BLaER1 treated with 17β-estradiol and CSF1 and Interleukin-3, amounts not matched to agents 10 nM and 100 nM (cell line): ENCODE results near the gene SAMD8.
"Not testable (repeated sequence)": the region's sequence is repeated elsewhere in the genome, so short reads cannot be mapped to it uniquely, and the experiment has no call there.

ENCODE experiments used
- H3K27ac ChIP-seq, 11 experiments: shearing (Covaris generic); formaldehyde crosslinking; 2 replicates each; pipeline ENCODE4 v1.8.1; 2022
- H3K27me3 ChIP-seq, 11 experiments: shearing (Covaris generic); formaldehyde crosslinking; 2 replicates each; pipeline ENCODE4 v1.8.1; 2022
- H3K36me3 ChIP-seq, 11 experiments: shearing (Covaris generic); formaldehyde crosslinking; 2 replicates each; pipeline ENCODE4 v1.8.1; 2022
- H3K4me1 ChIP-seq, 10 experiments: shearing (Covaris generic); formaldehyde crosslinking; 2 replicates each; pipeline ENCODE4 v1.8.1; 2022
- H3K4me2 ChIP-seq, 11 experiments: shearing (Covaris generic); formaldehyde crosslinking; 2 replicates each; pipeline ENCODE4 v1.8.1; 2022
- H3K4me3 ChIP-seq, 10 experiments: shearing (Covaris generic); formaldehyde crosslinking; 2 replicates each; pipeline ENCODE4 v1.8.1; 2022
- H3K9ac ChIP-seq, 11 experiments: shearing (Covaris generic); formaldehyde crosslinking; 2 replicates each; pipeline ENCODE4 v1.8.1; 2022
- H3K9me3 ChIP-seq, 11 experiments: shearing (Covaris generic); formaldehyde crosslinking; replicated peaks in 1 of 11; 2 replicates each; pipeline ENCODE4 v1.8.1; 2022
- H4K20me1 ChIP-seq, 11 experiments: shearing (Covaris generic); formaldehyde crosslinking; 2 replicates each; pipeline ENCODE4 v1.8.1; 2022
- Cebpa-rat ChIP-seq, 11 experiments: shearing (Covaris generic); IDR thresholded peaks; 2 replicates each; pipeline ENCODE4 v1.8.1; 2022

The SAMD8 gene

DNA sequence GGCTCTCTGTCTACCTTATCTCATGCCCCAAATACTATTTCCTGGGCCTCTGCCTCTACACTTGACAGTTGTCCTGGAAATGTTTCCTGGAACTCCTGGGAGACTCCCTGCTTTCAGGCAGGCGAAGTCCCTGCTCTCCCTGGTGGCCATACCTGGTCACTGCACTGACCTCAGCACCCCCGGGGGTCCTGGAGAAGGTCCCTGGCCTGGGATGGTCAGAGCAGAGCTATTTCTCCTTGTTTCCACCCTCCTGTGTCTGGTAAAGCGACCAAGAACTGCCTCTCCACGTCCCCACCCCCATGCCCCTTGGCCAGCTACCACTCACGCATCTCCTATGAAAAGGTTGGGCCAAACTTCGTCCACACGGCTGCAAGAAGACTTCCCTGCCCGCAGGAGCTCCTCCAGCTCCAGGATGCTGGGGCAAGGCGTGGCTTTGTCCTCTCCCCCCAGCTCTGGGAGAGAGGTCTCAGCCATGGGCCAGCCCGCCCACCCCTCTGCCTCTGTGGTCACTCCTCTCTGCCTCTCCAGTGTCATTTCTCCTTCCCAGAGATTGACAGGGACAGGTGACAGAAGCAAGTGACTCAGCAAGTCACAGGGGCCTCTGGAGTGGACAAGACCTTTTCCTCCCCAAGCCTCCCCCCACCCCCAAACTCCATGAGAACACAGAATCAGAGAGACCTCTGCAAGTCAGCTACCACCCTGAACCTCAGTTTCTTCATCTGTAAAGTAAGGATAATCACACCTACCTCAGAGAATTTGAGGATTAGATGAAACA, 2.6 kb upstream of the SAMD8 start:
- no peak for TF ChIP-seq Cebpa-rat (IDR thresholded peaks at IDR 0.05)
- Histone ChIP-seq H3K9me3 (no peaks in the 10 kb centered on the region), H3K9ac (no peak overlapping the region)

DNA sequence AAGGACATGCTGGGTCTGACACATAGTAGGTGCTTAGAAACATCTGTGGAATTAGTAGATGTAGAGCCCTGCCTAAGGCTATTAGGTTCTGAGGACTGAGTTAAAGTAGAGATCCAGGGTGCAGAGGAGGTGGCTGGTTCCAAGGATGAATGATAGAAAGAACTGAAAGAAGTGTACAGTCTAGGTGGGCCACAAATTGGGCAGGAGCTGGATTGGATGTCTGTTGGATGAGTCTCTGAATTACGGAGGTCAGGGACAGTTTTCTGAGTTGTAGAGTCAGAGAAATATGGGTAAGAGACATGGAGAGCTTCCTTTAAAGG, 2.0 kb upstream of the SAMD8 start:
- Histone ChIP-seq H4K20me1 (peaks cover 0 to 20% (median 17%) of the 10 kb centered on the region in 11 experiments; a peak in 16 of 22 replicates), H3K27me3 (no peaks in the 10 kb centered on the region), H3K27ac (peak overlapping the region in 2 of 11 experiments; percentile 94 to 95; a peak in 2 of 22 replicates), H3K4me3 (no peak overlapping the region), H3K4me2 (peak overlapping the region in 1 of 11 experiments; percentile 73; a peak in 2 of 22 replicates), H3K9ac (no peak overlapping the region), H3K36me3 (no peaks in the 10 kb centered on the region), H3K4me1 (peaks cover 31 to 61% (median 36%) of the 10 kb centered on the region in 10 experiments), H3K9me3 (no peaks in the 10 kb centered on the region)
- TF ChIP-seq Cebpa-rat (IDR thresholded peaks at IDR 0.05), result no peak

More for the DNA sequence above, 2.6 kb upstream of the SAMD8 start:
- H3K36me3 ChIP-seq, result no peaks in the 10 kb centered on the region
- H3K4me1 ChIP-seq, result peaks cover 25 to 61% (median 33%) of the 10 kb centered on the region in 10 experiments
- no peaks in the 10 kb centered on the region for H3K27me3 ChIP-seq
- no peak overlapping the region for H3K4me3 ChIP-seq
- peak overlapping the region in 1 of 11 experiments; percentile 30; a peak in 3 of 22 replicates for H3K4me2 ChIP-seq
- peaks cover 0 to 14% (median 12%) of the 10 kb centered on the region in 11 experiments; a peak in 15 of 22 replicates for H4K20me1 ChIP-seq
- 0 out of 22 replicates have a peak overlapping the region, but pooled peaks of 2 of the 11 experiments have one; percentile 21 to 34 for H3K27ac ChIP-seq

DNA sequence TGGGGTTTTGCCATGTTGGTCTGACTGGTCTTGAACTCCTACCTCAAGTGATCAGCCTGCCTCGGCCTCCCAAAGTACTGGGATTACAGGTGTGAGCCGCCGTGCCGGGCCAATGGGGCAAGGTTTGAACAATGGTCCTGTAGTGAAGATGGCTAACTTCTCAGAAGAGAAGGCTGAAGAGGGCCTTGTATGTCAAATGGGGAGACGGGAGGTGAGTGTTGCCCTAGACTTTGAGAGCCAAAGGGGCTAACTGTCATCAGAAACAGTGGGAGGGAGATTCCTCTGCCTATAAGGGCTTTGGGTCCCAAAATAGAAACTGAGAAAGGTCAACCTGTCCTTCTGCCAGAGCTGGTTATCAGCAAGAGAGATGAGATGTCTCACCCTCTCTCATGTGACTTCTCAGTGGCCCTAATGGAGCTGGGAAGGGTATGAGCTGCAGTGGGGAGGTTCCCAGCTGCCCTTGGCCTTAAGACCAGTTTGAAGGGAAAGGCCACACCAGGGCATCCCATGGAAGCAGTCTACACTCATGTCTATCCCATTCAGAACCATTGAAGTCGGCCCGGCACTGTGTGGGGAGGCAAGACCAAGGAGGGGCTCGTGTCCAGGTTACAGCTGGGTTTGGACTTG, 1.3 kb upstream of the SAMD8 start:
- H3K9me3 ChIP-seq, result no peaks in the 10 kb centered on the region

DNA sequence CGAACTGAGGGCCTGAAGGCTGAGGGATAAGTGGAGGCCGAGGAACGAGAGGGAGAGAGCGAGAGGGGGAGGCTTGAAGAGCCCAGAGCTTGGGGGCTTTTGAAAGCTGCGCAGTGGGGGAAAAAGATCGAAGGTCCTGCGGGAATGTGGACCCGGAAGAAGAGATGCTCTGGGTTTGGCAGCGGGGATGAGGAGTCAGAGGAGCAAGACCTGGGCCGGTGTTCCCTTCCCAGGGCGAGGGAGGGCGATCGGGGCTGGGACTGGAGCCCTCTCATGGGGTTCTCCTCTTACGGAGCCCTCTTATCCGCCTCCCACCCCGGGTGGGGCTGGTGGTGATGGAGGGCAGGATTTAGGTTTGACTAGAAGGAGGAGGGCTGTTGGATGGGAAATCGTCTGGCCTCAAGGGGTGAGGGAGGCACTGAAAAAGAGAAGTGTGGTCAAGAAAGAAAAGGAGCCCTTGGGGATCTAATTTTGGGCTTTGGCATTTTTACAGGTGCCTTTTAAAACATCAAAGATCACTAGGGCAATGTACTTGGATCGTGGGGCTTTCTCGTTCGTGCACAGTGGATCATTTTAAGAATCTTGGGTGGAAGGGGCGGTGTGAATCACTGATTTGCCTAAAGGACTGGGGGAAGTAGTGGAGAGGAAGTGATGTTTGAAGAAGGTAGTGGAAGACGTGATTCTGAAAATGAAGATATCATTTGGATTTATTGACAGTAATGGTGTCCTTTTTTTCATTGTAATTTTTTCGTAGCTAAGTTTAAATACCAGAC, 637 bp downstream of the SAMD8 start:
- no peak for TF ChIP-seq Cebpa-rat (IDR thresholded peaks at IDR 0.05)
- H3K27me3 ChIP-seq, result no peaks in the 10 kb centered on the region
- H3K4me3 ChIP-seq, result peak overlapping the region; percentile 79 to 97 (median 91)
- H3K4me2 ChIP-seq, result peak overlapping the region; percentile 69 to 98 (median 84)
- 0 out of 22 replicates have a peak, but pooled peaks cover 0 to 4% (median 0%) of the 10 kb centered on the region in 11 experiments for H3K36me3 ChIP-seq
- peaks cover 52 to 77% (median 61%) of the 10 kb centered on the region in 10 experiments for H3K4me1 ChIP-seq
- H3K9me3 ChIP-seq, result no peaks in the 10 kb centered on the region
- H3K9ac ChIP-seq, result peak overlapping the region; percentile 90 to 99 (median 94)
- H4K20me1 ChIP-seq, result peaks cover 22 to 47% (median 44%) of the 10 kb centered on the region in 11 experiments; a peak in 21 of 22 replicates
- H3K27ac ChIP-seq, result peak overlapping the region; percentile 90 to 98 (median 94)

More for the DNA sequence above, 1.3 kb upstream of the SAMD8 start:
- peak overlapping the region in 10 of 11 experiments; percentile 90 to 99 (median 94); a peak in 20 of 22 replicates for H3K9ac ChIP-seq
- H3K27ac ChIP-seq, result peak overlapping the region; percentile 90 to 98 (median 94); a peak in 21 of 22 replicates
- H3K4me2 ChIP-seq, result peak overlapping the region; percentile 73 to 93 (median 86)
- no peaks in the 10 kb centered on the region for H3K27me3 ChIP-seq
- peaks cover 5 to 27% (median 24%) of the 10 kb centered on the region in 11 experiments; a peak in 18 of 22 replicates for H4K20me1 ChIP-seq
- no peak for TF ChIP-seq Cebpa-rat (IDR thresholded peaks at IDR 0.05)
- no peaks in the 10 kb centered on the region for H3K36me3 ChIP-seq
- peaks cover 38 to 61% (median 42%) of the 10 kb centered on the region in 10 experiments for H3K4me1 ChIP-seq
- H3K4me3 ChIP-seq, result peak overlapping the region; percentile 79 to 97 (median 91); a peak in 19 of 20 replicates

DNA sequence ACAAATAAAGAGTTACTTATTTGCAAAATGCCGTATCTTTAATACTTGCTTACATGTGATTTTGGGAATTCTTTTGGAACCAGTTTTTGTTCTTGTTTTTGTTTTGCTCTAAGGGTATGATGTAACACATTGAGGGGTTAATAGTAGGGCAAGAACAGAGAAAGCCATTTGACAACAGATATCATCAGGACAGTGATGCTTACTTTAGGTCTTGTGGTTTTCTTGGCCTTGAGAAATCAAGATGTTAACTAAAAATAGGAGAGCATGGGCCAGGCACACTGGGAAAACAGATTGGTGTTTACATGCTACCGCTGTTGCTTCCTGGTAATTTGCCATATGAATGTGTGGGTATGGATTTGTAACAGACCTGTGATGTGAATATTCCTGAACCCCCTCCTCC, 3.7 kb downstream of the SAMD8 start:
- Histone ChIP-seq H3K4me3 (peak overlapping the region in 1 of 10 experiments; percentile 4; a peak in 1 of 20 replicates), H4K20me1 (peaks cover 50 to 77% (median 75%) of the 10 kb centered on the region in 11 experiments; a peak in 21 of 22 replicates), H3K27ac (peak overlapping the region; percentile 35 to 72 (median 59); a peak in 18 of 22 replicates), H3K4me1 (peaks cover 49 to 74% (median 58%) of the 10 kb centered on the region in 10 experiments), H3K36me3 (peaks cover 0 to 8% (median 0%) of the 10 kb centered on the region in 11 experiments; a peak in 5 of 22 replicates), H3K9me3 (no peaks in the 10 kb centered on the region), H3K4me2 (peak overlapping the region; percentile 53 to 98 (median 79)), H3K9ac (peak overlapping the region in 5 of 11 experiments; percentile 4 to 42 (median 16); a peak in 6 of 22 replicates), H3K27me3 (no peaks in the 10 kb centered on the region)
- no peak for TF ChIP-seq Cebpa-rat (IDR thresholded peaks at IDR 0.05)

DNA sequence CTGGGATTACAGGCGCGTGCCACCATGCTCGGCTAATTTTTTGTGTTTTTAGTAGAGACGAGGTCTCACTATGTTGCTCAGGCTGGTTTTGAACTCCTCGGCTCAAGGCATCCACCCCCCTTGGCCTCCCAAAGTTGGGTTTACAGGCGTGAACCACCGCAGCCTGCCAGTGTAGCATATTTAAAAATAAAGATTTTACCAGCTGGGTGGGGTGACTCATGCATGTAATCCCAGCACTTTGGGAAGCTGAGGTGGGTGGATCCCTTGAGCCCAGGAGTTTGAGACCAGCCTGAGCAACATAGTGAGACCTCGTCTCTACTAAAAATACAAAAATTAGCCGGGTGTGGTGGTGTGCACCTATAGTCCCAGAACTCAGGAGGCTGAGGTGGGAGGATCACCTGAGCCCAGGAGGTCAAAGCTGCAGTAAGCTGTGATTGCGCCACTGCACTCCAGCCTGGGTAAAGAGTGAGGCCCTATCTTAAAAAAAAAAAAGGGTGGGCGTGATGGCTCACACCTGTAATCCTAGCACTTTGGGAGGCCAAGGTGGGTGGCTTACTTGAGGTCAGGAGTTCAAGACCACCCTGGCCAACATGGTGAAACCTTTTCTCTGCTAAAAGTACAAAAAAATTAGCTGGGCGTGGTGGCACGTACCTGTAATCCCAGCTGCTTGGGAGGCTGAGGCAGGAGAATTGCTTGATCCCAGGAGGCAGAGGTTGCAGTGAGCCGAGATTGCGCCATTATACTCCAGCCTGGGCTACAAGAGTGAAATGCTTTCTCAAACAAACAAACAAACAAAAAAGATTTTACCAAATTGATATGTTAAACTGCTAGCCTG, 5.7 kb downstream of the SAMD8 start:
- Histone ChIP-seq H3K36me3 (peaks cover 0 to 19% (median 4%) of the 10 kb centered on the region in 11 experiments; a peak in 7 of 22 replicates), H3K4me1 (peaks cover 41 to 78% (median 50%) of the 10 kb centered on the region in 10 experiments), H3K27ac (peak overlapping the region in 1 of 11 experiments; percentile 30; a peak in 1 of 22 replicates), H4K20me1 (peaks cover 64 to 97% (median 95%) of the 10 kb centered on the region in 11 experiments), H3K4me2 (peak overlapping the region in 9 of 11 experiments; percentile 25 to 98 (median 44); a peak in 15 of 22 replicates)
- H3K4me3 ChIP-seq, H3K27me3 ChIP-seq, H3K9me3 ChIP-seq, H3K9ac ChIP-seq: not testable (repeated sequence)

DNA sequence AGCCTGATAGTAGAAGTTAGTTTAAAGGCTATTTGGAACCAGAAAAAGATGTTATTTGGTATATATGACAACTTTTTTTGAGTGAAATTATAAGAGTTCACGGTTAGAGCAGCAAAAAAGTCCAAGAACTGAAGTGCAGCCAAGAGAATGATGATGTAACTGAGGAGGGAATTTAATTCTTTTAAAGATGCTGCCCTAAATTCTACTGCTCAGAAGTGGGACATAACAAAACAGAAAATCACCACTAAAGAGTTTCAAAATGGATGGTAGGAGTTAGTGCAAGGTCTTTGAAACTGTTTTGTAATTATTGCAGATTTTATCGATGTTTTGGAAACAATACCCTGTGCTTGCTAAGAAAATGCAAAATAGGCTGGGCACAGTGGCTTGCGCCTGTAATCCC, 6.5 kb downstream of the SAMD8 start:
- no peak overlapping the region for H3K4me3 ChIP-seq
- H3K27ac ChIP-seq, result no peak overlapping the region
- H3K9me3 ChIP-seq, result no peaks in the 10 kb centered on the region
- H3K9ac ChIP-seq, result no peak overlapping the region; a peak in 1 of 22 replicates
- no peak overlapping the region for H3K4me2 ChIP-seq
- H3K4me1 ChIP-seq, result peaks cover 34 to 74% (median 45%) of the 10 kb centered on the region in 10 experiments
- H3K36me3 ChIP-seq, result peaks cover 0 to 19% (median 4%) of the 10 kb centered on the region in 11 experiments; a peak in 8 of 22 replicates
- no peak for TF ChIP-seq Cebpa-rat (IDR thresholded peaks at IDR 0.05)
- H4K20me1 ChIP-seq, result peaks cover 69 to 99% (median 97%) of the 10 kb centered on the region in 11 experiments
- no peaks in the 10 kb centered on the region for H3K27me3 ChIP-seq

DNA sequence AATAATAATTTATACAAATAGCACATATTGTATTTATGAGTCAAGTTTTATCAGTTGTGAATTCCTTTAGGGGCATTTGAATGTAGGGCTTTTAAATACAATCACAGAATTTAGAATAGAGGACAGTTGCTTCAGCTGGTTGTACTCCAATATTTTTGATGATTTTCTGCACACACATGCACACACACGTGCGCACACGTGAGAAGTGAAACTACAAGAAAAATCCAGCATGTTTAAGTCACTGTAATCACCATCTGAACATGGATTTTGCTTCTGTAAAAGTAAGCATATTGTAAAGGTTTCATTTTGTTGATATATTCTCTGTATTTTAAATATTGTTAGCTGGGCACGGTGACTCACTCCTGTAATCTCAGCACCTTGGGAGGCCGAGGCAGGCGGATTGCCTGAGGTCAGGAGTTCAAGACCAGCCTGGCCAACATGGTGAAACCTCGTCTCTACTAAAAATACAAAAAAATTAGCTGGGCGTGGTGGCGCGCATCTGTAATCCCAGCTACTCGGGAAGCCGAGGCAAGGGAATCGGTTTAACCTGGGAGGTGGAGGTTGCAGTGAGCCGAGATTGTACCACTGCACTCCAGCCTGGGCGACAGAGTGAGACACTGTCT, 8.1 kb downstream of the SAMD8 start:
- H3K27me3 ChIP-seq, H3K27ac ChIP-seq, H3K9me3 ChIP-seq, H3K4me3 ChIP-seq, H3K9ac ChIP-seq, H3K4me2 ChIP-seq: not testable (repeated sequence)
- Histone ChIP-seq H3K36me3 (peaks cover 12 to 33% (median 18%) of the 10 kb centered on the region in 11 experiments), H3K4me1 (peaks cover 18 to 58% (median 31%) of the 10 kb centered on the region in 10 experiments), H4K20me1 (peaks cover 80 to 99% (median 96%) of the 10 kb centered on the region in 11 experiments)
